ENCODE results near the gene CLIC6.

CLIC6 gene

DNA sequence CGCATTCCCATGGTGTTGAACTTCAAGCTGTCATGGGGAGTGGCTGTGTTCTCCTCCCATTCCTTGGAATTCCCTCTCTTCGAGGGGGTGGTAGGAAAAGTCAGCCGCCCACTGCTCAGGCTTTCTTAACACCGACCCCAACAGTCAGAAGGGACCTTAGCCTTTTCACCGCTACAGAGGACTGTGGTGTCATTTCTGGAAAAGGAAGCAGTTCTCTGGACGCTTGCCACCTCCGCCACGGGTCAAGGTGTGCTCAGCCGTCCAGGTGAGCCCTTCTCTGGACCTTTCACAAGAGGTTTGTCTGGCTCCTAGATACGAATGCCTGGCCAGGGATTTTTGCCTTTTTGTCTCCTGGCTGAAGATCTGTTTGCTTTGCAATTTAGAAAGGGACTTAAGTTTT, 31.8 kb downstream of the CLIC6 start:
- no peak for DNase-seq (ENCODE audit: low spot score)
- ATAC-seq (ENCODE audit: low read depth) = no peak
- H3K9me3 ChIP-seq (ENCODE audit: severe bottlenecking) = no peaks in the 10 kb centered on the region
- no peak overlapping the region for H3K27ac ChIP-seq (ENCODE audit: poor library complexity, severe bottlenecking)
- TF ChIP-seq, protein P1, sequence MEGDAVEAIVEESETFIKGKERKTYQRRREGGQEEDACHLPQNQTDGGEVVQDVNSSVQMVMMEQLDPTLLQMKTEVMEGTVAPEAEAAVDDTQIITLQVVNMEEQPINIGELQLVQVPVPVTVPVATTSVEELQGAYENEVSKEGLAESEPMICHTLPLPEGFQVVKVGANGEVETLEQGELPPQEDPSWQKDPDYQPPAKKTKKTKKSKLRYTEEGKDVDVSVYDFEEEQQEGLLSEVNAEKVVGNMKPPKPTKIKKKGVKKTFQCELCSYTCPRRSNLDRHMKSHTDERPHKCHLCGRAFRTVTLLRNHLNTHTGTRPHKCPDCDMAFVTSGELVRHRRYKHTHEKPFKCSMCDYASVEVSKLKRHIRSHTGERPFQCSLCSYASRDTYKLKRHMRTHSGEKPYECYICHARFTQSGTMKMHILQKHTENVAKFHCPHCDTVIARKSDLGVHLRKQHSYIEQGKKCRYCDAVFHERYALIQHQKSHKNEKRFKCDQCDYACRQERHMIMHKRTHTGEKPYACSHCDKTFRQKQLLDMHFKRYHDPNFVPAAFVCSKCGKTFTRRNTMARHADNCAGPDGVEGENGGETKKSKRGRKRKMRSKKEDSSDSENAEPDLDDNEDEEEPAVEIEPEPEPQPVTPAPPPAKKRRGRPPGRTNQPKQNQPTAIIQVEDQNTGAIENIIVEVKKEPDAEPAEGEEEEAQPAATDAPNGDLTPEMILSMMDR (IDR thresholded peaks at IDR 0.05; ENCODE audit: poor library complexity, severe bottlenecking) = no peak
- H3K4me3 ChIP-seq (ENCODE audit: severe bottlenecking) = no peak overlapping the region
- H3K27me3 ChIP-seq (ENCODE audit: insufficient read depth, poor library complexity, severe bottlenecking) = no peaks in the 10 kb centered on the region
- H3K36me3 ChIP-seq (ENCODE audit: low read depth) = no peaks in the 10 kb centered on the region
- H3K4me1 ChIP-seq (ENCODE audit: insufficient read depth, poor library complexity, severe bottlenecking) = peaks cover 15% of the 10 kb centered on the region

DNA sequence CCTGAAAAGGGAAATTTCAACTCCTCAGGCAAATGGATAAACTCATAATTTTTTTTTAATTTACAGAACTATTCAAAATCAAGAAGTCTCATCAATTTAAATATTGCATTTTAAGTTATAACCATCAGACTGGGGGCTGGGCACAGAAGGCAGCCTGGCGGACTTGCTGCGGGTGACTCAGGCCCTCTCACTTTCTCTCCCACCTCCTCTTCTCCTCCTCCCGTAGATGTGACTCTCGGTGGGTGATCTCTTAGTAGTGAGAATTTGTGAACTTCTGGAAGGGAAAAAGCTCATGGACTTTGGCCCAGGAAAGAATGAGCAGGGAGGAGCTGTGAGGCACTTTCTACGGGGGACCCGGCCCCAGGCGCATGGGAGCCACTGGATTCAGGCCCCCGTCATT, 32.9 kb downstream of the CLIC6 start:
- Histone ChIP-seq H3K27ac (ENCODE audit: poor library complexity, severe bottlenecking) (no peak overlapping the region), H3K36me3 (ENCODE audit: low read depth) (no peaks in the 10 kb centered on the region), H3K9me3 (ENCODE audit: severe bottlenecking) (no peaks in the 10 kb centered on the region), H3K4me3 (ENCODE audit: severe bottlenecking) (no peak overlapping the region), H3K4me1 (ENCODE audit: insufficient read depth, poor library complexity, severe bottlenecking) (peaks cover 15% of the 10 kb centered on the region), H3K27me3 (ENCODE audit: insufficient read depth, poor library complexity, severe bottlenecking) (no peaks in the 10 kb centered on the region)
- ATAC-seq (ENCODE audit: low read depth) (no peak), DNase-seq (ENCODE audit: low spot score) (no peak)
- TF ChIP-seq, protein P1 (IDR thresholded peaks at IDR 0.05; ENCODE audit: poor library complexity, severe bottlenecking) = no peak

DNA sequence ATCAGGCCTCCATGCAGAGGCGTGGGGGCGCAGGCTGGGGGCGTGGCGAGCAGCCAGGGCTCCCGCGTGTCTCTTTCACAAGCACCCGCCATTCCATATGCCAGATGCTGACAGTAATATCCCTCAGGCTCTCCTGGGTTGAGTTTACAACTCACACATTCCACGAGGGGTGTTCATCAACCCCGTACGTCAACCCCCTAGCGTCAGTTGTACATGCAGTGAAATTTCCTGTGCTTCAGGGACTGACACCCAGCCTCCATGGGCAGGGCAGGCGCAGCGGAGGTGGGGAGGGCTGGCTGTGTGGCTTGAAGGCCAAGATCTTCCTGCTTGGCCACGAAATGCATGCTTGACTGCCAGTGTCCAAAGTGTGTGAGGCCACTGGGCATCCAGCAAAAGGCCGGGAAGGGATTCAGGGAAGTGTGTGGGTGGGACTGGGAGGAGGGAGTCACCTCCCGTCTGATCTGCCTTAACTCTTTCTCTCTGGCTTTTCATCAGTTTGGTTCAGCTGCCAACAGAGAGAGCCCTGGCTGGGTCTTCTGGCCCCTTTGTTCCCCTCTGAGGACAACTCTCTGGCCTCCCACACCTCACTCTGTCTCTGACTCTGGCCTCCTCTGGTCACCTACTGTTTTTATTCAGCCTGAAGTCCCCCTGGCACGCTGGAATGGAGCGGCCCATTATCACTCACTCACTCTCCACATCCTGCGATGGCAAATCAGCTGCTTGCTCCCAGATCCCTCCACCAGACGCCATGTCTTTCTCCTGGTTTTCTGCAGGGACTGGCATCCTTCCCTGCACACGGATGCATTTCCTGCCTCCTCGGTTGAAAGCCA, 33.8 kb downstream of the CLIC6 start:
- Histone ChIP-seq H3K4me1 (ENCODE audit: insufficient read depth, poor library complexity, severe bottlenecking) (peaks cover 15% of the 10 kb centered on the region), H3K4me3 (ENCODE audit: severe bottlenecking) (no peak overlapping the region), H3K36me3 (ENCODE audit: low read depth) (no peaks in the 10 kb centered on the region), H3K27me3 (ENCODE audit: insufficient read depth, poor library complexity, severe bottlenecking) (no peaks in the 10 kb centered on the region), H3K9me3 (ENCODE audit: severe bottlenecking) (no peaks in the 10 kb centered on the region), H3K27ac (ENCODE audit: poor library complexity, severe bottlenecking) (no peak overlapping the region)
- TF ChIP-seq, protein P1 (IDR thresholded peaks at IDR 0.05; ENCODE audit: poor library complexity, severe bottlenecking) = no peak
- ATAC-seq (ENCODE audit: low read depth) (peak; percentile 62), DNase-seq (ENCODE audit: low spot score) (no peak)

DNA sequence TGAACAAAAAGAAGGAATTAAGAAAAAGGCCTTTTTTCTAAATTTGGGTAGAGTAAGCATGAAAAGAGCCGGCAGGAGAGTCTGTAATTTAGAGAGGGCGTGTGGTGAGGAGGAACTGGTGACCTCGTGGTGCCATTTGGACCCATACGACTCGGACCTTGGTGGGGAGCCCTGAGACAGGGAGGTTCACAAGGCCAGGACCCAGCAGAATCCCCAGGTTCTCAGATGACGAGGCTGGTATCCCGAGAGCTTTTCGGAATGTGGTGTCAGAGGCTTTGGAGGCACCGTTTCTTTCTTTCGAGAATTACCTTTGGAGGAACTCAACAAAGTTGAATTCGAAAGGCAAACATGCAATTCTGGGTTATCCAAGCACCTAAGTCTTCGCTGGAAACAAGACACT, 34.8 kb downstream of the CLIC6 start:
- H3K9me3 ChIP-seq (ENCODE audit: severe bottlenecking) = no peaks in the 10 kb centered on the region
- ATAC-seq (ENCODE audit: low read depth) (no peak), DNase-seq (ENCODE audit: low spot score) (no peak)
- TF ChIP-seq, protein P1 (IDR thresholded peaks at IDR 0.05; ENCODE audit: poor library complexity, severe bottlenecking) = no peak
- H3K4me3 ChIP-seq (ENCODE audit: severe bottlenecking) = no peak overlapping the region
- H3K4me1 ChIP-seq (ENCODE audit: insufficient read depth, poor library complexity, severe bottlenecking) = peaks cover 15% of the 10 kb centered on the region
- H3K27me3 ChIP-seq (ENCODE audit: insufficient read depth, poor library complexity, severe bottlenecking) = no peaks in the 10 kb centered on the region
- H3K36me3 ChIP-seq (ENCODE audit: low read depth) = no peaks in the 10 kb centered on the region
- peak overlapping the region; percentile 41 for H3K27ac ChIP-seq (ENCODE audit: poor library complexity, severe bottlenecking)

DNA sequence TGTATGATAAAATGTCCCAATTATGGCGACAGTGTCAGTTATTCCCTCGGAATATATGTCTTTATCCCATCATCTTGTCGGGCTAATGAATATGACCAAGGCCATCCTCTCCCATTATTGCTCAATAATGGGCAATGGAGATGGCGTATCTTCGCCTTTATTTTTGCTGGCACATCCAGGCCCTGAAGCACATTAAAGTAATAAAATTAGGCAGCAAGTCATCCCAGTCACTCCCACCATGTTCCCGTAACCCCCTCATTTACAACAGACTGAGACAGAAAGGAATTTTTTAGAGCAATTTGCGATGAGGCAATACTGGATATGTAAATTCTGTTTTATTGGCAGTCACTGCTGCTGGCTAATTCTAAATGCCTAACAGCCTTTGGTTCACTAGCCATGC, 35.3 kb downstream of the CLIC6 start:
- H3K27ac ChIP-seq (ENCODE audit: poor library complexity, severe bottlenecking) = peak overlapping the region; percentile 41
- no peaks in the 10 kb centered on the region for H3K36me3 ChIP-seq (ENCODE audit: low read depth)
- no peak overlapping the region for H3K4me3 ChIP-seq (ENCODE audit: severe bottlenecking)
- ATAC-seq (ENCODE audit: low read depth) = no peak
- no peaks in the 10 kb centered on the region for H3K9me3 ChIP-seq (ENCODE audit: severe bottlenecking)
- peaks cover 15% of the 10 kb centered on the region for H3K4me1 ChIP-seq (ENCODE audit: insufficient read depth, poor library complexity, severe bottlenecking)
- TF ChIP-seq, protein P1 (IDR thresholded peaks at IDR 0.05; ENCODE audit: poor library complexity, severe bottlenecking) = no peak
- H3K27me3 ChIP-seq (ENCODE audit: insufficient read depth, poor library complexity, severe bottlenecking) = no peaks in the 10 kb centered on the region
- no peak for DNase-seq (ENCODE audit: low spot score)

Data from RWPE2 (cell line).